GM12891 (cell line): ENCODE data around the gene KIF6.

ENCODE experiments used
- POLR2A ChIP-seq: IDR thresholded peaks from 2 replicates; pipeline ENCODE4 v1.6.1; 2011; ENCODE audit warnings: low read depth, low read length, control low read depth
- POU2F2 ChIP-seq: IDR thresholded peaks from 2 replicates; pipeline ENCODE4 v1.6.1; 2011; ENCODE audit warnings: low read depth, mild to moderate bottlenecking, control low read depth, low read length, moderate library complexity

- TF ChIP-seq POLR2A (no peak), POU2F2 (no peak)
Measured at GRCh38 chr6:39292637-39293036, 432.6 kb downstream of the KIF6 start.
